Glutamatergic neuron (in vitro differentiated cells): ENCODE results near the gene CDK6. TPM values are rescaled to one million over a fixed set of nuclear protein-coding genes. Genes with fewer than 3 reads are reported as not detected.

Experiments
- DNase-seq: peaks from one replicate; pipeline ENCODE4 v3.0.0; 2022
- H3K27ac Mint-ChIP-seq: one replicate; pipeline ENCODE4 v1.8.0; 2020; ENCODE audit warnings: mild to moderate bottlenecking, mixed read lengths, inconsistent platforms; ENCODE audit not compliant: unreplicated experiment
- H3K27me3 Mint-ChIP-seq: one replicate; pipeline ENCODE4 v1.8.0; 2020; ENCODE audit warnings: mild to moderate bottlenecking, moderate library complexity, mixed read lengths, inconsistent platforms; ENCODE audit not compliant: unreplicated experiment
- H3K36me3 Mint-ChIP-seq: one replicate; pipeline ENCODE4 v1.8.0; 2020; ENCODE audit warnings: mild to moderate bottlenecking, mixed read lengths, inconsistent platforms; ENCODE audit not compliant: unreplicated experiment
- H3K4me1 Mint-ChIP-seq: one replicate; pipeline ENCODE4 v1.8.0; 2020; ENCODE audit warnings: mild to moderate bottlenecking, low read depth, mixed read lengths, inconsistent platforms; ENCODE audit not compliant: unreplicated experiment
- H3K4me3 Mint-ChIP-seq: one replicate; pipeline ENCODE4 v1.8.0; 2020; ENCODE audit warnings: mild to moderate bottlenecking, mixed read lengths, inconsistent platforms; ENCODE audit not compliant: unreplicated experiment
- H3K9me3 Mint-ChIP-seq: one replicate; pipeline ENCODE4 v1.8.0; 2020; ENCODE audit warnings: mild to moderate bottlenecking, moderate library complexity, mixed read lengths, inconsistent platforms; ENCODE audit not compliant: unreplicated experiment
- CTCF ChIP-seq: fragments of 200-600 bp; sonication (generic); IDR thresholded peaks from one replicate; pipeline ENCODE4 v1.5.0; 2021; ENCODE audit not compliant: partially characterized antibody, unreplicated experiment
- total RNA-seq: library from RNA; stranded (reverse); fragmentation: NEBNext Ultra II Directional; extraction: Animal tissue kit (Norgen Biotek cat#: 25700); gene quantifications from one replicate; pipeline ENCODE4 v1.2.1, GENCODE V29; 2021; ENCODE audit not compliant: unreplicated experiment

Gene CDK6
- total RNA-seq, 1 donor from 2014 or later: 111 TPM

GRCh38 chr7:92631850-92632487 lies 204.4 kb downstream of the CDK6 start:
- Mint-ChIP-seq H3K27ac (peak overlapping the region; percentile 39), H3K4me1 (peaks cover 33% of the 10 kb centered on the region), H3K9me3 (peaks cover 2% of the 10 kb centered on the region), H3K27me3 (no peaks in the 10 kb centered on the region), H3K4me3 (no peak overlapping the region), H3K36me3 (peaks cover 12% of the 10 kb centered on the region)
- DNase-seq: no peak
- TF ChIP-seq CTCF: no peak

DNA sequence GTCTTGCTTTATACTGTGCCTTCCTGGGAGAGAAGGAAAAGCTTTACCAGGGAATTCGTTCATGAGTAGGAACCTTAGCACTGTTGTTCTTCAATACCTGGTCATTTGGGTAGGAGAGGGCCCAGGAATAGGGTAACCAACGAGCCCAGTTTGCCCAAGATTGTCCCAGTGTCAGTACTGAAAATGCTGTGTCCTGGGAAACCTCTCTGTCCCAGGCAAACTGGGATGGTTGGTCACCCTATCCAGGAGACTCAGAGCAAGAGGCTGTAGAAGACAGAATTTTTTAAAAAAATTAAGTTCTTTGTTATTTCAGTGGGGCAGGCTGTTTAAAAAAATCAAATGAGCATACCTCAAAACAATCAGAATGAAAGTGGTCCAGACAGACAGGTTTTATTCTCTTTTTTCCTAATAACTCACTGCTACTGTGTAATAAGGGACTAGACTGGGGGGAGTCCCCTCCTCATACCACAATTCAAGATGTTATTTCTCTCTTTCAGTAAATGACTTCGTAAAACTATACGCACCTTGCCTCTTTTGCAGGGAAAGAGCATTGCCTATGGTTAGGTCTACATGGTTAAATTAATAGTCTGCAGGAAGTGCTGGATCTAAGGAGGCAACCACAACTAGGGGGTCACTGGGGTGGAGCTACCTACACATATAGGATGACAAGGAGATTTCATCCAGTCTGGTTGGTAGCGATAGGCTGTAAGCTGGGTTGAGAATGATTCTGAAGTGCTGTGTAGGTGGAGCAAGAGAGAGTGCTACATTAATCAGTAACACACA lies 205.1 kb downstream of the CDK6 start:
- peak overlapping the region; percentile 39 for H3K27ac Mint-ChIP-seq
- H3K4me1 Mint-ChIP-seq: peaks cover 33% of the 10 kb centered on the region
- H3K9me3 Mint-ChIP-seq: peaks cover 2% of the 10 kb centered on the region
- DNase-seq: no peak
- H3K36me3 Mint-ChIP-seq: peaks cover 12% of the 10 kb centered on the region
- no peaks in the 10 kb centered on the region for H3K27me3 Mint-ChIP-seq
- TF ChIP-seq CTCF: no peak
- no peak overlapping the region for H3K4me3 Mint-ChIP-seq

DNA sequence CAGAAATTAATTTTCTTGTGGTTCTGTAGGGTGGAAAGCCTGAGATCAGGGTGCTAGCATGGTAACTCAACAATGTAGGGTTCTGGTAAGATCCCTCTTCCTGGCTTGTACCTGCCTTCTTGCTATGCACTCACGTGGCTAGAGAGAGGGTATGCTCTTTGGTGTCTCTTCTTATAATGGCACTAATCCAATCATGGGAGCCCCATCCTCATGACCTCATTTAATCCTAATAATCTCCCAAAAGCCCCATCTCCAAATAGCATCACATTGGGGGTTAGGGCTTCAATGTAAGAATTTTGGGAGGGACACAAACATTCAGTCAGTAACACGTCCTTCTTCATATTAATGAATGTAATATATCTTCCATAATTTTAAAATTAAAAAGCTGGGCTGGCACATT lies 206.6 kb downstream of the CDK6 start:
- H3K4me3 Mint-ChIP-seq: no peak overlapping the region
- peaks cover 12% of the 10 kb centered on the region for H3K36me3 Mint-ChIP-seq
- no peaks in the 10 kb centered on the region for H3K27me3 Mint-ChIP-seq
- DNase-seq: no peak
- no peak for TF ChIP-seq CTCF
- peaks cover 2% of the 10 kb centered on the region for H3K9me3 Mint-ChIP-seq
- peaks cover 30% of the 10 kb centered on the region for H3K4me1 Mint-ChIP-seq
- H3K27ac Mint-ChIP-seq: no peak overlapping the region

GRCh38 chr7:92627956-92628355 lies 208.4 kb downstream of the CDK6 start:
- Mint-ChIP-seq H3K27me3 (no peaks in the 10 kb centered on the region), H3K36me3 (peaks cover 12% of the 10 kb centered on the region), H3K4me3 (no peak overlapping the region), H3K27ac (no peak overlapping the region), H3K9me3 (peaks cover 2% of the 10 kb centered on the region), H3K4me1 (peaks cover 19% of the 10 kb centered on the region)
- DNase-seq: no peak
- no peak for TF ChIP-seq CTCF

- no peak for TF ChIP-seq CTCF
- Mint-ChIP-seq H3K27ac (no peak overlapping the region), H3K9me3 (peaks cover 2% of the 10 kb centered on the region), H3K4me3 (no peak overlapping the region), H3K4me1 (peaks cover 14% of the 10 kb centered on the region), H3K36me3 (peaks cover 12% of the 10 kb centered on the region), H3K27me3 (no peaks in the 10 kb centered on the region)
- DNase-seq: no peak
Measured at GRCh38 chr7:92626281-92626809, 210.0 kb downstream of the CDK6 start.
